ENCODE measurements around the gene CEP41.
"Not testable (repeated sequence)": the region's sequence is repeated elsewhere in the genome, so short reads cannot be mapped to it uniquely, and the experiment has no call there.

Gene CEP41

DNA sequence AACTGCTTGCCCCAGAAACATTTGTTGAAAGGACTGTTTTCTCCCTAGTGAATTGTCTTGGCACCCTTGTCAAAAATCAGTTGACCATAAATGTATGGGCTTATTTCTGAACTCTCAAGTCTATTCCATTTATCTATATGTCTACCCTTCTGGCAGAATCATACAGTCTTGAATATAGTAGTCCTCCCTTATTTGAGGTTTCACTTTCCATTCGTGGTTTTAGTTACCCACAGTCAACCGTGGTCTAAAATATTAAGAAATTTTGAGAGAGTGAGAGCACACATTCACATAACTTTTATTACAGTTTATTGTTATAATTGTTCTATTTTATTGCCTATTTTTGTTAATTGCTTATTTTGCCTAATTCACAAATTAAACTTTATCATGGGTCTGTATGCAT is 17.4 kb upstream of the CEP41 start:
- DNase-seq, result peak; percentile 62

DNA sequence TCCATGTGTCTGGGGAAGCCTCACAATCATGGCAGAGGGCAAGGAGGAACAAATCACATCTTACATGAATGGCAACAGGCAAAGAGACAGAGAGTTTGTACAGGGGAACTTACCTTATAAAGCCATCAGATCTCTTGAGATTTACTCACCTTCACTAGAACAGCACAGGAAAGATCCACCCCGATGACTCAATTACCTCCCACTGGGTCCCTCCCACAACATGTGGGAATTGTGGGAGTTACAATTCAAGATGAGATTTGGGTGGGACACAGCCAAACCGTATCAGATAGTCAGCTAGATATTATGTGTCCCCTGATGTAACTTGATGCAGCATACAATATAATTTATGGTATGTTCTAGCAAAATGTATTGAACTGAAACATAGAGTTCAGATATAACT is 14.1 kb upstream of the CEP41 start:
- DNase-seq, result no peak

DNA sequence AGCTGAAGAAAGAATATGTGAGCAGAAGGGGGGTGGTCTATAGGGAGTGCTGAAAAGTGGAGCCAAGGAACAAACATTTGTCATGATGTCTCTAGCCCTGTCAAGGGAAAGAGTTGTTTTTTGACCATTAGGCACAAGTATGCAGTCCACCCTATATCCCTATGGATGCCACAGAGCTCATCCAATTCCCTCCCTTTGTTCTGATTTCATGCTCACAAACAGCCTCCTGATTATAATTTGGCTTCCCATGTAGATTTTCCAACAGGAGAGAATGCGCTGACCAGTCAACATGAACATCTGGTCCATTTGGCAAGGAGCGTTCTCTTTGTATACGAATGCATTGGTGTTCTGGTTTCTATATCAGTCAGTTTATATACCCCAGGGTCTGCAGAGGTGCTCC is 12.1 kb upstream of the CEP41 start:
- no peak for DNase-seq

DNA sequence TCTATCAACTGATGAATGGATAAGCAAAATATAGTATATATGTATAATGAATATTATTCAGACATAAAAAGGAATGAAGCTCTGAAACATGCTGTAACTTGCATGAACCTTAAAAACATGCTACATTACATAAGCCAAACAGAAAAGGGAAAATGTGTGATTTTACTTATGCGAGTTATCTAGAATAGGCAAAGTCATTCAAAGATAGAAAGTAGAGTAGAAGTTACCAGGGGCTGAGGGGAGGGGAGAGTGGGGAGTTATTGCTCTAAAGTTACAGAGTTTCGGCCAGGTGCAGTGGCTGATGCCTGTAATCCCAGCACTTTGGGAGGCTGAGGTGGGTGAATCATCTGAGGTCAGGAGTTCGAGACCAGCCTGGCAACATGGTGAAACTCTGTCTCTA is 10.5 kb upstream of the CEP41 start:
- DNase-seq, result not testable (repeated sequence)

DNA sequence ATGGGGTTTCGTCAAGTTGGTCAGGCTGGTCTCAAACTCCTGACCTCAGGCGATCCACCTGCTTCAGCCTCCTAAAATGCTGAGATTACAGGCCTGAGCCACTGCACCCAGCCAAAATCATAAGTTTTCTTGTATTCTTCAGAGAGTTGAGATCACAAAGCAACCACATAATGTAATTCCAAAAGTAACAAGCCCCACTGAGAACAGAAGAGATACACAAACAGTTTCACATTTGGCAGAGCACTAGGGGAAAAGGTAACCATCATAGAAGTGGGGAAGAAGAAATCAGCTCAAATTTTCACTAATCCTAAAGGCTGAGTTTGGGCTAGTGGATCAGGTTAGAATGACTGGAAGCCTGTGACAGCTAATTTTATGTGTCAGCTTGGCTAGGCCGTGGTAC is 5.4 kb upstream of the CEP41 start:
- DNase-seq, result no peak

DNA sequence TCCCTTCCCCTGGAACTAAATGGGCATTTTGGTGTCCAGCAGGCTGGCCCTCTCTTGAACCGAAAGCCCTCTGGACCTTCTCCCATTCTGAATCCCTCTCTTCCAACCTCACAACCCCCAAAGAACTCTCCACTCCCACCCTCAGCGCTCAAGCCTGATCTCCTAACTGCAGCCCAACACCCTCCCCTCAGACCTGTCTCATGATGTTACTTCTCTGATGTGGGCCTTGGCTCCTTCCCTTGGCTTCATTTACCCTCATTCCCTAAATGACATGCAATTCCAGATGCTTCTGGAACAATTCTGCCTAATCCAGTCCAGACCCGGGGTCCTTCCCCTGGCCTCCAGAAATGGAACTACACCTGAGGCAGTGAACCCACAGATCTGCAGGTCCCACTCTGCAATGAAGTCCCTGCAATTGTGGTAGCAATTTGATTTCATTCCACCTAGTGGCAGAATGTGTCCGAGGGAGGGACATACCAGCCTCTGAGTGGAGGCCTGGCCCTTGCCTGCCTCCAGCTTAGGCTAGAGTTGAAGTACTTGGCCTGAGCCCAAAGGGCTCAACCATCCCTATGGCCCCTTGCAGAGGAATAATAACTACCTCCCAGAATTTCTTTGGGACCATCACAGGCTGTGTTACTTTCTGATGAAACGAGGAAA is 4.1 kb upstream of the CEP41 start:
- no peak for DNase-seq

DNA sequence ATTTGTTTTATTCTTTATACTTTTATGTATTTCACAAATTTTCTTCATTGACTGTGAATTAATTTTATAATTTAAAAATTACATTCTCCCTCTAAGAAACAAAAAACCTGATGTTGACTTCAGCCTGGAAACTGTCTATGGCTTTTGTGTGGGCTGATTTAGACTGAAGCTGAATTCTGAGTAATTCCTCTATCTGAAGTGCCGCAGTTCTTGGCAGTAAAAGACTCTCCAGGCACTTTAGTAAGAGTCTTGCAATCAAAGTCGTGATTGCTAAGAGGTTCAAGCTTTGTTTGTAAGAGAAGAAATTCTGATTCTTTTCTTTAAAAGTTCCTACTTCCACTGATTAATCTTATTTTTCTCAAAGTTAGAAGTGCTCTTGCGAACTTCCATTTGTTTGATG is 3.4 kb upstream of the CEP41 start:
- no peak for DNase-seq

DNA sequence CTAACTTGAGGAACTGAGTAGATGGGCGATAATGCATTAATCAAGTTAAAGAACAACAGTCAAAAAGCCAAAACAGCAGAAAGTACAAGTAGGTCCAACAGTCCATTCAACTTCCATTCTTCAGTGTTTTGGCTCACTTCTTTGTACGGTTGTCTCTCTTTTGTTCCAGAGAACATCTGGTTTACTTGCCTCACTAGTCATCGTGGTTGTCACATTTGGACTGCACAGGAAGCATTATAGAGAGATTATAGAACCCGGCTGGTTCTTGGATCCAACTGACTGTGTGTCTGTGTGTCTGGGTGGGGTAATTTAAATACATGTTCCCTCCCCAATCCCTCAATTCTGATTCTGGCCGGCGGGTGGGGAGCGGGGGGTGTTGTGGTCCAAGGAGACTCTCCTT is 1.8 kb upstream of the CEP41 start:
- DNase-seq, result peak; percentile 49

DNA sequence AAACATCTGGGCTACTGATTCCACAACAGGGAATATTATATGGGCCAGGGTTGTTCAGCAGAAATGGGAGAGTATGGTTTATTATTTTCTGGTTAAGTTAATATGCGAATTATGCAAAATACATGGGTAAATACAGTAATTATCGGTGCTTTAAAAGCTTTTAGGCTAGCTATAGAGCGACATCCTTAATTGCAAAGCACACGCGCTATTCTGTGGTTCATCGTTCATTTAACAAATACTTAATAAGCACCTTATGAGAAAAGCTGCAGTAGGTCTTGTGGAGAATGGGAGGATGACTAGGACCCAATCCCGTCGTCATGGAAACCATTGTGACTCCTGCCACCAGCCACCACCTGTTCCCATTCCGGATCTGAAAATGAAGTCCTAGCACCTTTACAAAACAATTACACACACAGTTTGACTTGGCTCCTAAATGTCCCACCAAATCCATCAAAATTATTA is 623 bp upstream of the CEP41 start:
- DNase-seq, result no peak

DNA sequence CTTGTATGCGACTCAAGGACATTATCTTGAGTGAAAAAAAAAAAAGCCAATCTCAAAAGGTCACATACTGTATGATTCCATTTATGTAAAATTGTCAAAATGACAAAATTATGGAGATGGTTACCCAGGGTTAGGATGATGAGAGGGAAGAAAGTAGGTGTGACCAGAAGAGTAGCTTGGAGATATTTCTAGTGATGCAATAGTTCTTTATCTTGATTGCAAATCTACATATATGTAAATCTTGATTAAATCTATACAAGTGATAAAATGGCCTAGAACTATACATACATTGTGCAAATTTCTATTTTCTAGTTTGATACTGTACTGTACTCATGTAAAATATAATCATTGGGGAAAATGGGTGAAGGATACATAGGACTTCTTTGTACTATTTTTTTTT is 4.6 kb downstream of the CEP41 start:
- DNase-seq, result no peak

DNA sequence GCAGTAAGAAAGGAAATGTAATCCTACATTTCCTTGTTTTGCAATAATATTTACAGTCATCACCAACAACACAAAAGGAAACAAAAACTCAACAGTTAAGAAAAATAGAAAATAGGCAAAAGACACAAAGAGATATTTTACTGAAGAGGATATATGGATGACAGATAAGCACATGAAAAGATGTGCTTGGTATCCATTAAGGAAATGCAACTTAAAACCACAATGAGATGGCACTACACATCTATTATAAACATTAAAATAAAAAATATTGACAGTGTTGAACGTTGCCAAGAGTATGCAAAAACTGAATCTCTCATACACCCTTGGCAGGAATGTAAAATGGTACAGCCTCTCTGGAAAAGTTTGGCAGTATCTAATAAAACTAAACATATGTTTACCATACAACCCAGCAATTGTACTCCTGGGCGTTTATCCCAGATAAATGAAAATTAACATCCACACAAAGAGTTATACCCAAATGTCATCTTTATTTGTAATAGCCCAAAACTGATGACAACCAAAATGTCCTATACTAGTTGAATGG is 5.4 kb downstream of the CEP41 start:
- DNase-seq, result peak; percentile 59

DNA sequence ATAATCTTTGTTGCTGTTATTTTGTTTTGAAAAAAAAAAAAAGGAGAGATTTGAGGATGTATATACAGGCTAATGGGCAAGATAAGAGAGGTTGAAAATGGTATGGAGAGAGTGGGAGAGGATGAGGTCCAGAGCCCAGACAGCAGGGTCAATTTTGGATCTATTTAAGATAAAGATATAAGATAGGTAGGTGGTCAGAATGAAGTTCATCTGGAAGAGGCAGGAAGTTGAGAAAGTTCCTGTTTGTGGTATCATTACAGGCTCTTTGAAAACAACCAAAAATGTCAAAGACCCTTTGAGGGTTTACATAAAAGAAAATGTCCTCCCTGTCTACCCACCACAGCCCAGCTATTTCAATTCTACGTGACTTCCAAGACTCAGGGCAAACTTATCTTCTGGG is 7.5 kb downstream of the CEP41 start:
- peak; percentile 61 for DNase-seq

DNA sequence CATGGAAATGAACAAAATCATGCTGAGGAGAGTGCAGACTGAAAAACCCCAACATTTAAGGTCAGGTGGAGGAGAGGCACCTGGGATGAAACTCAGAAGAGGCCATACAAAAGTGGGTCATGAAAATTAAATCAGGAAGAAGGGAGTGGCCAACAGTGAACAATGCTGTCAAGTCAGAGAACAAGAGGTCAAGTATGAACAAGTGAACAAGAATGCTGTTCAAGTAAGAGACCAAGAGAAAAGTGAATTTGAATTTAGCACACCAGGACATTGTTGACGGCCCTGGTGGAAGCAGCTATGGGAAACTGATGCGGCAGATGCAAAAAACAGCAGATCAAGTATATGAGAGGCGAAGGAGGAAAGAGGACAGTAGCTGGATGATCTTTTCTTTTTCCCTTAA is 7.9 kb downstream of the CEP41 start:
- DNase-seq, result no peak

DNA sequence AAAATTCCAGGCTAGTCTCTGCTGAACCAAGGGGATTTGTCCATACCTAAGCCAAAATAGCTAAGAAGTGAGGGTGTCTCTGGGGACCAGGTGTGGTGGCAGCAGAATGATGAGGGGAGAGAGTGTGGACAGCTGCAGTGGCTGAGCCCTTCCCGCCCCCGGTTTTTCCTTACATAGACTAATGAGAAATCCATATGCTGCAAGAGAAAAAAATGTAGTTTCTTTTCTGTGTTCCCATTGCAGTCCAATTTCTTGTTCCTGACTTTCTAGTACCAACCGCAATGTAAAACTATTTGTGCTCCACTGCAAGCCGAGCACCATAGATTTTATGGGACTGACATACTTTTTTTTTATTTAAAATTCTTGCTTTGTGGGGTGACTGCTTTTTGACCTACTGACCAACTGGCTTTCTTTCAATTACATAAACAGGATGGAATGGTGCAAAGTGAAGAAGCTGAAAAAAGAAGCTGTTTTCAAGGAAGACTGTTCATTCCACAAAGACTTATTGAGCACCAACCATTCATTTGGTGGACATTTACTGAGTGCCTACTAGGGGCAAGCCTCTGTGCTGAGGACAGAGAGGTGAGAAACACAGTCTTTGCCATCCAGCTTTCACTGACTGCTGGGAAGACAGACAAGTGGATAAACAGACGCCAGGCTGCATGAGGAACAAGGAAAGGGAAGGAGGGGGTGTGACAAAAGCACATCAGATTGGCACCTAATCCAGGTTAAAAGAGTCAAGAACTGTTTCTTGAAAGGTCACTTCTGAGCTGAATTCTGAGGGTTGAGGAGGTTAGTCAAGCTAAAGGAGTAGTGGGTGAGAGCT is 9.8 kb downstream of the CEP41 start:
- no peak for DNase-seq

DNA sequence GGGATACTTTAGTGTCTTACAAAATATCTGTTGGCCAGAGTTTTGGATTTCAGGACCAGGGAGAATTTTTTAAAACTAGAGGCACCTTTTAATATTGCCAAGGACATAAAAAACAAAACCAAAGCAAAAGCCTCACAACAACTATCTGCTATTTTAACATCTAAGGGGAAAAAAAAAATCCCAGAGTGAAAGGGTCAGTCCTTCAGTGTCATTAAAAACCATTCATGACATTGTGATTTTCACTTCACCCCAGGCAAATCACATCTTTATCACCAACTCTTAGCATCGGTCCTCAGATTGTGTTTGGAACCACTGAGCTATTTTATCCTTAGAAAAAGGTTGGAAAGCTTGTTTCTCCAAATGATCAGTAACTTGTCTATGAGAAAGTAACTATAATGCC is 10.7 kb downstream of the CEP41 start:
- DNase-seq, result no peak

DNA sequence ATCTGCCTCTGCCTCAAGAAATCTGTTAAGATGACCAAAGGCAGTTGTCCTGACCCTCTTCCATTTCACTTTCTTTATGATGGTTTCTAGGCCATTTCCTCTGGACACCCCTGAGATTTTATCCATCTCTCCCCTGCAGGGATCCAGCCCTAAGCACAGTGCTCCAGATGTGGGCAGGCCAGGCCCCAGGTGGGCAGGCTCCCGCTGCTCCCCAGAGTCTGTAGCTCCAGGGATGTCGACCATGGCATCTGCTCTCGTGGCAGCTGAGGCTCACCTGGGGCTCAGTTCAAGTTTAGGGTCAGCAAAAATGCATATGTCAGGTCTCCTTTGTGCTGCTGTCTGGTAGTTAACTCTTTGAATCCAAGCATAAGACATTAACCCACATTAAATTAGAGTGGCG is 11.8 kb downstream of the CEP41 start:
- DNase-seq, result no peak

DNA sequence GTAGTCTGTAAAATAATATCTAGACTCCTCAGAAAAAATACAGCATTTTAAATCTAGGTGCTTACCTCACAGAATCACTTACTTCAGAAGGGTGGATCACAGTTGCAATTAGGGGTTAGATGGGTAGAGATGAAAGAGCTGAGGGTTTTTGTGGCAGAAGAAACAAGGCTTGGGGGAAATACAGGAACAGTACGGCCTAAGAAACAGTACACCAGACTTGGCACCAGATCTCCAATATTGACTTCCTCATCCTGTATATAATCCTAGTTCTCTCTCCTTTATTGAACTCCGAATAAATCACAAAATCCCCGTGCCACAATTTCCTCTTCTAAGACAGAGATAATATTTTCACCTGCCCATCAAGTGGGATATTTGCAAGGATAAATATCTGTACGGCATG is 14.3 kb downstream of the CEP41 start:
- no peak for DNase-seq

DNA sequence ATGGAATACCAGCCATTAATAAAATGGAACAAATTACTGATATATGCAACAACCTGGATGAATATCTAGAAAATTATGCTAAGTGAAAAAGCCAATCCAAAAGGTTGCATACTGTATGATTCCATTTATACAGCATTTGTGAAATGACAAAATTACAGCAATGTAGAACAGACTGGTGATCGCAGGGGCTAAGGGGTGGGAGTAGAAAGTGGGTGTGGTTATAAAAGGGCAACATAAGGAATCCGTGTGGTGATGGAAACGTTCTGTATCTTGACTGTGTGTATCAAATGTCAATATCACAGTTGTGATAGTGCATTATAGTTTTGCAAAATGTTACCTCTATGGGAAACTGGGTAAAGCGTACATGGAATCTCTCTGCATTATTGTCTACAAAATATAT is 15.0 kb downstream of the CEP41 start:
- DNase-seq, result no peak

DNA sequence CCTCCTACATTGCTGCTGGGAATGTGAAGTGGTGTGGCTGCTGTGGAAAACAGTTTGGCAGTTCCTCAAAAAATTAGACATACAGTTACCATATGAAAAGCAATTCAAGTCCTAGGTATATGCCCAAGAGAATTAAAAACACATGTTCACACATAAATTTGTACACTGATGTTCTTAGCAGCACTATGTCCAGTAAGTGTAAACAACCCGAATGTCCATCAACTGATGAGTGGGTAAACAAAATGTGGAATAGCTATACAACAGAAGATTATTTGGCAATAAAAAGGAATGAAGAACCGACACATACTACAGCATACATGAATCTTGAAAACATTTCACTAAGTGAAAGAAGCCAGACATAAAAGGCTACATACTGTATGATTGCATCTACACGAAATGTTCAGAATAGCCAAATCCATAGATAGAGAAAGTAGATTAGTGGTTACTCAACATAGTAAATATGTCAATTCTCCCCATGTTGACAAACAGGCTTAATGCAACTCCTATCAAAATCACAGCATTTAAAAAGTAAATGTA is 17.2 kb downstream of the CEP41 start:
- DNase-seq, result no peak

DNA sequence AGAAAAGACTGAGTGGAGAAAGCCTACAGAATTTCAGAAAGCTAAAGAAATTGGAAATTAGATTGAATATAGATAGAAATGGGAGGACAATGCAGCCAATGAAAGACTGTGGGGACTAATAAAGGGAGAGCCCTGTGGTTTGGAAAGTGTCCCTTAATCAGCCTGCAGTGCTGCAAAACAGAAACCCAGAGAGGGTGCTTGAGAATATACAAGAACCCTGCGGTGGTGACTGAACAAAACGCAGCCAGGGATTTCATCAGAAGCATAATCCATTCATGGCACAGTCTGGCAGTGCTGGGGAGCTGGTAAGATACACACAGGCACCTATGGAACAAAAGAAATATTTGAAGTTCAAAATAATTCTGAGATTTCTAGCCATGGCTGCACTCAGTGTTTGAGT is 19.1 kb downstream of the CEP41 start:
- DNase-seq, result peak; percentile 56

DNA sequence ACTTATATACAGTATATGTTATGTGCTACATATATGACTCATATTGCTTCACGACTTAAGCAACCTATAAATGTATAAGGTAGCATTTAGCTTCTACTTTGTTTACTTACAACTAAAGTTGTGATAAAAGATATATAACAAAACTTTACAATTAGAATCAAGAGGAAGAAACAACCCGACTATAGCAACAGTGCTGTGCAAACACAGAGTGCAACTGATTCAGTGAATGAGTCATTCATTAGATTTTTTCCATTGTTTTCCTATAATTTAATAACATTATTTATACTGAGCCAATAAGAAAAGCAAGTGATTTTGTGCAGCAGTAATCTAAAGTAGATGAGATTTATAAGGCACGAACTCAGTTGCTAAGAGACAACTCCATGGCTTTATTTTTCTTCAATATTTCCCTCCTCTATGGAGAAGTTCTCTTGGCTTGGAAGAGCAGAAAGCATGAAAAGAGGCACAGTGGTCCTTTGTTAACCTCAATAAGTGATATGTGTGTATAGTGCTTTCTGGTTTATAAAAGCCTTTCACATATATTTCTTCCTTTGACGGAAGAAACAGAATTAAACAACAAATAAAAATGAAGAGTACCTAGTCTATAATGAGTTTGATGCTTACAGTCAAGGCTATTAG is 19.8 kb downstream of the CEP41 start:
- no peak for DNase-seq

DNA sequence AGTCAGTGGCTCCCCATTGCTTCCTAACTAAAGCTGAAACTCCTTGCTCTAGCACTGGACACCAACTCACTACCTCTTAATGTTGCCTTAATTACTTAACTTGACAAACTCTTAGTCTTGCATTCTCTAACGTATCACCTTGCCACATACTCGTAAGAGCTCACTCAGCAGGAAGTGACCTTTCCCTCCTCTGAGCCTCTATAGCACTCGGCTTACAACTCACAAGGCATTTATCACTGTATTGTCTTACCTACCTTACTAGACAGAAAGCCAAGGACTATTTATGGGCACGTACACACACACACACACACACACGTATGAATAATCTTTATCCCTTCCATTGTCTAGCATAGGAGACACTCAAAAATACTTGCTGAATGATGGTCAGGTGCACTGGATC is 21.2 kb downstream of the CEP41 start:
- no peak for DNase-seq

DNA sequence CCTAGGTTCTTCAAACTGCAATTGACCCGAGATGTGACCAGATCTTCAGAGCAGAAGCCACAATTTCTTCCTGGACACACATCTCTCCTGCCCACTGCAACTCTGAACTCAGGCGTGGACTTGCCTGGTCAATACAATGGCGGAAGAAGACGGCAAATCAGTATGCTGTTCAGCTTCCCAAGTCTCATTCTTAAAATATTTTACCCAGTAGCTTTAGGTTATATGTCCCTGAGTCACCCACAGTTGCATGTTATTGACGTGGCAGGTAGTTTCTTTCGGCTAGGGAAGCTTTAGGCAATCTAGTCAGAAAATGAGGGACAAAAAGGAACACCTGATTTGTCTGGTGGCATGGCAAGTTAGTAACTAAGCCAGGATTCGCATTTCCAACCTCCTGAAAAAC is 22.5 kb downstream of the CEP41 start:
- no peak for DNase-seq

DNA sequence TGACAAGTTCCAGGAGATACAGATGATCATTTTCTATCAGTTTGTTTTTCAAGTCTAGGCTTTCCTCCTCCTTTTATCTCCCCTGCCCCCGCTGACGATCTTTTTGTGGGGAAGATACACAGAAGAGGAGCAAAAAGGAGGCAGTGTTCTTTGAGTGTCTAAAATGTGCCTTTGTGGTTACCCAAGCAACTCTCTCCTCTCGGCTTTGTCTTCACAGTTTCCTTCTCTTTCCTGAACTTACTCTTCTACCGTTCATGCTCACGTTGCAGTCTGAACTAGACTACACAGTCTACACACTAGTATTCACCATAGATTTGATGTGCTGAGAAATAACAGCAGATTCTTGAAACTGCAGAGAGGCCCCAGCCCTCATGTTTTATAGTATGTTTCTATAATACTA is 23.6 kb downstream of the CEP41 start:
- peak; percentile 69 for DNase-seq

Measured in hematopoietic multipotent progenitor cell treated with erythropoietin and hydrocortisone succinate and interleukin-3 and kit ligand, for 4 days (in vitro differentiated cells).